IPS-11a (cell line): Measurements from ENCODE around the gene CHST15.
A peak's percentile ranks its signal among the peaks of the same experiment; 100 is the strongest.

Source experiments
- H3K4me3 ChIP-seq: one replicate; pipeline ENCODE4 v1.5.1; 2013; ENCODE audit warnings: low read depth, low read length, control low read depth

The CHST15 gene

DNA sequence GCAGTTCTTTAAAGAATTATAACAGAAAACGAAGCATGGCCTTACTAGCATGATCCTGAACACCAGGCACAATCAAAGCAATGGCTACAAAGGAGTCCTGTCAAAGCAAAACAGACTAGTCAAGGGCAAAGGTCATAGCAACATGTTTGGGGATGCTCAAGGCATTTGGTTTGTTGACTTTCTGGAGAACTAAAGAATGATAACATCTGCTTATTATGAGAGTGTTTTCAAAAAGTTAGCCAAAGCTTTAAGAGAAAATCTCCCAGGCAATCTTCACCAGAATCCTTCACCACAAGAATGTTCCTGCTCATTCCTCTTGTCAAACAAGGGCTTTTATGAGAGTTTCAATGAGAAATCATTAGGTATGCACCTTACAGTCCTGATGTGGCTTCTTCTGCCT lies 106.7 kb downstream of the CHST15 start:
- H3K4me3 ChIP-seq, result no peak overlapping the region

DNA sequence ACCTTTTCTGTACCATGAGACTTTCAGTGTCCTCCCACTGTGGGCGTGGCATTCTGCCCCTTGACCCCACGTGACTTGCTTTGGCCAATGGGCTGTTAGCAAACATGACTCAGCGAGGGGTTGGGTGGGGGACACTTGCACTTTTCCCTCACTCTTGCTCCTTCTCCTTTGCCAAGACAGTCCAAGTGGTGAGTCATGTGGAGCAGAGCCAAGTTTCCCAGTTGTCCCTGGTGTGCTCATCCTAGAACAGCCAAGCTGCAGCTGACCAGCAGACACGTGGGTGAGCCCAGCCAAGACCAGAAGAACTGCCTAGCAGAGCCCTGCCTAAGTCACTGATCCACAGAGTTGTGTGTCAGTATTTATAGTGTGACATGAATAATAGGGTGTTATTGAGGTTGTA lies 119.0 kb downstream of the CHST15 start:
- H3K4me3 ChIP-seq, result no peak overlapping the region

GRCh38 chr10:123972481-123973401 lies 120.7 kb downstream of the CHST15 start:
- H3K4me3 ChIP-seq, result peak overlapping the region; percentile 41

GRCh38 chr10:123970927-123971286 lies 122.5 kb downstream of the CHST15 start:
- no peak overlapping the region for H3K4me3 ChIP-seq

- H3K4me3 ChIP-seq, result no peak overlapping the region
These were observed 123.0 kb downstream of the CHST15 start for GRCh38 chr10:123970207-123970926.

- no peak overlapping the region for H3K4me3 ChIP-seq
These were observed 125.7 kb downstream of the CHST15 start for GRCh38 chr10:123967626-123968243.

DNA sequence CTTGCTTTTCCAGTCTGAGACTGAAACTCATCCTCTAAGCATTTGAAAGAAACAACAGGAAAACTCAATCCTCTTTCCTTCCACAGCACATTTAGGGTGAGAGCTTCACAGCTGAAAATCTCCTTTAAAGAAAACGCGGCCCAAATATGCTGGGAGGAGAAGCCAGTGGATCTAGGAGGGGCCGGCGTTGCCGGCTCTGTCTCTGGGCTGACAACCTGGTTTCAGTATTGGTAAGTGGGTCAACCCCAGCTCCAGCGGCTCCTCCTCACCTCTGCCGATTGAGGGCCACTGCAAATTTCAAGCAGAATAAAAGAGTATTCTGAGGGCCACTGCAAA lies 126.5 kb downstream of the CHST15 start:
- no peak overlapping the region for H3K4me3 ChIP-seq

- no peak overlapping the region for H3K4me3 ChIP-seq
These were observed 127.2 kb downstream of the CHST15 start for GRCh38 chr10:123965973-123966895.

DNA sequence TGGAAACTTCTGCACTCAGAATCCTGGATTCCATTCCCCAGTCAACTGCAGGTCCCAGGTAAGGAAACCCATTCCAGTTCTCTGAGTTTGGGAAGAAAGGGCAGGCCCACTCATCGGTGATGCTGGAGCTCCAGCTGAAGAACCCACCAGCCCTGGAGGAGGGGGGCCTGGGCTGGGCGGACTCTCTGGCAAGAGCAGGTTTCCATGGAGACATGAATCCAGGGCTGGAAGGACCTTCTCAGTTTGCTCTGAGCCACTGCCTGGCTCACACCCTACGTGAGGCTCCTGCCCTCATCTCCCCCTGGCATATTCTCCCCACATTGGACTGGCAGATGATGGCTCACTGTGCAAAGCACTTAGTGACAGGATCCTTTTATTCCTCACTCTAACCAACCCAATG lies 128.4 kb downstream of the CHST15 start:
- H3K4me3 ChIP-seq, result no peak overlapping the region

DNA sequence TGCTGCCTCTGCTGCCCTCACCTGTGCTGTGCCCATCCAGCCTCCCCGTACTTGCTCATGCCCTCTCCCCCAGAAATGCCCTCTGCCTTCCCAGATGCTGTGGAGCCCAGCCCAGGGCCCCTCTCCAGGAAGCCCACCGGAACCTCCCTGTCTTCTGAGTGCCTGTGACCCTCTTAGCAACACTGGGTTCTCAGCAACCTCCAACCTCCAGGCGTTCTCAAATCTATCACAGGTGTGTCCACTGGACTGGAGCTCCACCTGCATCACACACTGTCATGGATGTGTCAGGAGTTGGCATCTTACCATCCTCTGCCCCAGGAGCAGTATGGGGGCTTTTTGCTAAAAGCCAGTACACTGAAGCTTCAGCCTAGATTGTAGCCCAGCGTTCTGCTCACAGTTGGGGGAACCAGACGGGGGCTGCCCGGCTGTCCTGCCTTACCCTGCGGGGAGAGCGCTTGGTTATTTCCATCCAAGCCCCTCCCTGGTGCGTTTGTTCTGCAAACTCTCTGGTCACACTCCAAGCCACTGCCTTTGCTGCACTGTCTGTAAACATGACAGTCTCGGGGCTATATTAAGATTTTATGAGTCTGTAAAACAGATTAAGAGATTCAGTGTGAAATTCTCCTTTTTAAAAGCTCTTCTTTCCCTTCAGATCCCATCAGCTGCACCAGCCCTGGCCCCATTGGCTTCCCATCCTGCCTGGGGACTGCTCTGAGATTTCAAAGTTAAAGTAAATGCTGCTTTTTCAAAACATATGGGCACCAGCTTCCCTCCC lies 130.5 kb downstream of the CHST15 start:
- no peak overlapping the region for H3K4me3 ChIP-seq

DNA sequence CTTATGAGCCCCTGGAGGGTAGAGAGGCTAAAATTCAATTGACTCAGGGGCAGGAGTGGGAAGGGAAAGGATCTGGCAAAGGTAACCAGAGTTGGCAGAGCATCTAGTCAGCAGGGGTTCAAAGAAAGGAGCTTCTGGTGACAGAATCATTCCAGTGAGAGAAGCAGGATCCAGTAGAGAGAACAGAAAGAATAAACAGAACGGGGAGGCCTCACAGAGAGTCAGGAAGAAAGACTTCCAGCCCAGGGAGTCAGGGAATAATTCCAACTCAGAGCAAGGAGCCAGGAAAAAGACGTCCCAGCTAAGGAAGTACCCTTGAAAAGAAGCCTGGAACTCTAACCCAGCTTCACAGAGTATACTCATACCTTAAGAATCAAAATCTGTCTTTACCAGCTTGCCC lies 135.2 kb downstream of the CHST15 start:
- H3K4me3 ChIP-seq, result no peak overlapping the region
